ENCODE data around the gene CORT. TPM values are rescaled to one million over a fixed set of nuclear protein-coding genes. Genes with fewer than 3 reads are reported as not detected.

CORT gene
- total and polyA plus RNA-seq, 2 of the 4 experiments (the other 2 are of a cell fraction): 0.10 TPM; not detected in 1

- Histone ChIP-seq H3K56ac (ENCODE audit: extremely low read depth, insufficient read depth, low read length) (no peak overlapping the region), H3K36me3 (ENCODE audit: control insufficient read depth, insufficient read depth, low read length) (peaks cover 7% of the 10 kb centered on the region; the same call in 1 of the 2 replicates), H2BK5ac (ENCODE audit: low read depth, low read length, poor library complexity, severe bottlenecking) (no peak overlapping the region), H3K4ac (ENCODE audit: low read depth, low read length) (no peak overlapping the region), H3K4me2 (ENCODE audit: low read depth, low read length) (no peak overlapping the region), H2BK120ac (ENCODE audit: low read depth, low read length) (no peak overlapping the region), H2AFZ (replicated peaks; ENCODE audit: low read length, poor library complexity) (no peak overlapping the region), H3K27ac (ENCODE audit: insufficient read depth, low read length) (no peak overlapping the region), H4K8ac (ENCODE audit: low read depth in 2 of 2, low read length in 2 of 2) (no peak overlapping the region), H2AK9ac (replicated peaks; ENCODE audit: low read depth, low read length, poor library complexity) (no peak overlapping the region), H3K18ac (ENCODE audit: low read depth, low read length) (no peak overlapping the region), H3K23ac (ENCODE audit: low read depth, low read length) (no peak overlapping the region), H2AK5ac (ENCODE audit: low read depth, low read length) (no peak overlapping the region), H4K5ac (ENCODE audit: low read depth, low read length) (no peak overlapping the region), H4K91ac (ENCODE audit: insufficient read depth, low read depth, low read length) (no peak overlapping the region), H3K9me1 (ENCODE audit: insufficient read depth, low read length) (0 out of 2 replicates have a peak, but pooled peaks cover 3% of the 10 kb centered on the region), H2BK20ac (ENCODE audit: low read depth, low read length) (no peak overlapping the region), H3K9ac (ENCODE audit: low read depth, low read length) (no peak overlapping the region), H3K27me3 (ENCODE audit: control insufficient read depth, insufficient read depth, low read length) (no peaks in the 10 kb centered on the region), H4K20me1 (ENCODE audit: insufficient read depth, low read length) (no peaks in the 10 kb centered on the region), H3K4me3 (ENCODE audit: insufficient read depth, low read depth, low read length) (no peak overlapping the region), H3K79me1 (ENCODE audit: low read depth in 1 of 2, low read length in 2 of 2) (no peaks in the 10 kb centered on the region; a peak in 1 of 4 replicates), H3K14ac (replicated peaks; ENCODE audit: low read depth, low read length) (no peak overlapping the region), H3K4me1 (ENCODE audit: control insufficient read depth, insufficient read depth, low read length) (no peaks in the 10 kb centered on the region), H3K9me3 (ENCODE audit: control insufficient read depth, insufficient read depth, low read length) (no peaks in the 10 kb centered on the region), H2BK15ac (ENCODE audit: low read depth, low read length) (no peak overlapping the region)
- ATAC-seq (ENCODE audit: low read depth) (no peak), DNase-seq (no peak)
- ChIA-PET CTCF (no interaction called here), POLR2A (ENCODE audit: unreplicated experiment) (no interaction called here)
- 86% methylated on average over 1 of the region's 6 CpGs; no CpG with 5 or more reads in 1 of the 2 experiments for WGBS, 2 experiments (ENCODE audit: extremely low coverage in 2 of 2, insufficient read length in 1 of 2)
- in situ Hi-C loops (cut with MboI; ENCODE audit: low sequenced_read_pairs) (no loop called here), intact Hi-C loops (cut with micrococcal nuclease) (no loop called here), dilution Hi-C loops (cut with HindIII; ENCODE audit: low sequenced_read_pairs, unreplicated experiment) (no loop called here)
- no peak for TF ChIP-seq ELK1 (IDR thresholded peaks at IDR 0.05; ENCODE audit: borderline replicate concordance, low read depth, low read length)
- TF ChIP-seq RAD21 (IDR thresholded peaks at IDR 0.05; ENCODE audit: low read length): no peak
- no peak for TF ChIP-seq NFE2L2 (IDR thresholded peaks at IDR 0.05; ENCODE audit: low read depth, low read length)
- TF ChIP-seq SMC3 (IDR thresholded peaks at IDR 0.05; ENCODE audit: low read depth, low read length): no peak
- TF ChIP-seq CTCF (conservative IDR thresholded peaks at IDR 0.05; ENCODE audit: low read depth, low read length): no peak
- TF ChIP-seq CEBPB (IDR thresholded peaks at IDR 0.05; ENCODE audit: low read depth, low read length): no peak
- no peak for TF ChIP-seq MXI1 (IDR thresholded peaks at IDR 0.05; ENCODE audit: borderline replicate concordance, low read depth, low read length)
- no TSS peak for BruUV-seq (replicated peaks)
Measured at GRCh38 chr1:10444248-10444647, 5.6 kb upstream of the CORT start.
